Activated naive CD4-positive, alpha-beta T cell treated with Interleukin-2 at 50 U/mL for 16 hours (primary cell): ENCODE data around the gene TRMT11.
"Not testable (repeated sequence)": the region's sequence is repeated elsewhere in the genome, so short reads cannot be mapped to it uniquely, and the experiment has no call there.

ENCODE experiments used
- DNase-seq: peaks from one replicate; pipeline ENCODE4 v3.0.0-alpha.2; 2020

TRMT11 gene

GRCh38 chr6:125994670-125995488 lies 8.5 kb downstream of the TRMT11 start:
- DNase-seq = no peak

- peak; percentile 65 for DNase-seq
These were observed 9.7 kb downstream of the TRMT11 start for GRCh38 chr6:125995972-125996580.

- DNase-seq = no peak
These were observed 16.7 kb downstream of the TRMT11 start for GRCh38 chr6:126002755-126003679.

GRCh38 chr6:126007800-126008199 lies 21.5 kb downstream of the TRMT11 start:
- DNase-seq = no peak

- no peak for DNase-seq
These were observed 23.7 kb downstream of the TRMT11 start for GRCh38 chr6:126010040-126010439.

GRCh38 chr6:126015863-126016262 lies 29.5 kb downstream of the TRMT11 start:
- no peak for DNase-seq

- DNase-seq = no peak
These were observed 30.3 kb downstream of the TRMT11 start for GRCh38 chr6:126016591-126016990.

- no peak for DNase-seq
These were observed 31.3 kb downstream of the TRMT11 start for GRCh38 chr6:126017668-126018067.

- no peak for DNase-seq
These were observed 34.1 kb downstream of the TRMT11 start for GRCh38 chr6:126020305-126021050.

GRCh38 chr6:126023474-126023873 lies 37.1 kb downstream of the TRMT11 start:
- DNase-seq = not testable (repeated sequence)

- DNase-seq = no peak
These were observed 39.7 kb downstream of the TRMT11 start for GRCh38 chr6:126026001-126026400.

- no peak for DNase-seq
These were observed 41.3 kb downstream of the TRMT11 start for GRCh38 chr6:126027601-126028000.

- no peak for DNase-seq
These were observed 43.7 kb downstream of the TRMT11 start for GRCh38 chr6:126030045-126030444.

- no peak for DNase-seq
These were observed 47.4 kb downstream of the TRMT11 start for GRCh38 chr6:126033696-126034095.

- no peak for DNase-seq
These were observed 48.3 kb downstream of the TRMT11 start for GRCh38 chr6:126034656-126035055.

GRCh38 chr6:126035764-126036163 lies 49.4 kb downstream of the TRMT11 start:
- DNase-seq = no peak

- DNase-seq = no peak
These were observed 51.9 kb downstream of the TRMT11 start for GRCh38 chr6:126038234-126038633.

- DNase-seq = no peak
These were observed 52.9 kb downstream of the TRMT11 start for GRCh38 chr6:126039284-126039683.

GRCh38 chr6:126040394-126040793 lies 54.1 kb downstream of the TRMT11 start:
- no peak for DNase-seq

GRCh38 chr6:126040826-126041225 lies 54.5 kb downstream of the TRMT11 start:
- DNase-seq = no peak

GRCh38 chr6:126041516-126041915 lies 55.2 kb downstream of the TRMT11 start:
- DNase-seq = no peak

- no peak for DNase-seq
These were observed 55.7 kb downstream of the TRMT11 start for GRCh38 chr6:126042001-126042419.

GRCh38 chr6:126047648-126048047 lies 61.3 kb downstream of the TRMT11 start:
- no peak for DNase-seq
